Endothelial cell (in vitro differentiated cells): ENCODE measurements around the gene KRTAP1-4. TPM values are rescaled to one million over a fixed set of nuclear protein-coding genes. Genes with fewer than 3 reads are reported as not detected.
"Not testable (repeated sequence)": the region's sequence is repeated elsewhere in the genome, so short reads cannot be mapped to it uniquely, and the experiment has no call there.

Experiments
- DNase-seq: peaks from one replicate; pipeline ENCODE4 v3.0.0; 2021; ENCODE audit warnings: low spot score
- H3K27ac Mint-ChIP-seq: one replicate; pipeline ENCODE4 v1.8.0; 2021; ENCODE audit warnings: mixed read lengths, inconsistent platforms; ENCODE audit not compliant: unreplicated experiment
- H3K27me3 Mint-ChIP-seq: one replicate; pipeline ENCODE4 v1.8.0; 2021; ENCODE audit warnings: mild to moderate bottlenecking, moderate library complexity, mixed read lengths, inconsistent platforms; ENCODE audit not compliant: unreplicated experiment
- H3K36me3 Mint-ChIP-seq: one replicate; pipeline ENCODE4 v1.8.0; 2021; ENCODE audit warnings: mild to moderate bottlenecking, low read depth, mixed read lengths, inconsistent platforms; ENCODE audit not compliant: unreplicated experiment
- H3K4me1 Mint-ChIP-seq: one replicate; pipeline ENCODE4 v1.8.0; 2021; ENCODE audit warnings: mild to moderate bottlenecking, mixed read lengths, inconsistent platforms; ENCODE audit not compliant: unreplicated experiment
- H3K4me3 Mint-ChIP-seq: one replicate; pipeline ENCODE4 v1.8.0; 2021; ENCODE audit warnings: mild to moderate bottlenecking, mixed read lengths, inconsistent platforms; ENCODE audit not compliant: unreplicated experiment
- H3K9me3 Mint-ChIP-seq: one replicate; pipeline ENCODE4 v1.8.0; 2021; ENCODE audit warnings: mixed read lengths, inconsistent platforms; ENCODE audit not compliant: unreplicated experiment
- total RNA-seq: library from RNA; stranded (reverse); fragmentation: NEBNext Ultra II Directional; extraction: Animal tissue kit (Norgen Biotek cat#: 25700); gene quantifications from one replicate; pipeline ENCODE4 v1.2.1, GENCODE V29; 2021; ENCODE audit not compliant: unreplicated experiment
- TF ChIP-seq, protein P1 (sequence below): fragments of 200-600 bp; sonication (generic); IDR thresholded peaks from one replicate; pipeline ENCODE4 v1.5.0; 2021; ENCODE audit warnings: antibody characterized with exemption; ENCODE audit not compliant: unreplicated experiment

Gene KRTAP1-4
- total RNA-seq, 1 donor from 2014 or later = not detected

GRCh38 chr17:41042953-41043352, 13.0 kb upstream of the KRTAP1-4 start:
- Mint-ChIP-seq H3K27ac (no peak overlapping the region), H3K4me1 (no peaks in the 10 kb centered on the region), H3K4me3 (no peak overlapping the region), H3K9me3 (no peaks in the 10 kb centered on the region), H3K36me3 (no peaks in the 10 kb centered on the region), H3K27me3 (peaks cover 3% of the 10 kb centered on the region)
- TF ChIP-seq, protein P1, sequence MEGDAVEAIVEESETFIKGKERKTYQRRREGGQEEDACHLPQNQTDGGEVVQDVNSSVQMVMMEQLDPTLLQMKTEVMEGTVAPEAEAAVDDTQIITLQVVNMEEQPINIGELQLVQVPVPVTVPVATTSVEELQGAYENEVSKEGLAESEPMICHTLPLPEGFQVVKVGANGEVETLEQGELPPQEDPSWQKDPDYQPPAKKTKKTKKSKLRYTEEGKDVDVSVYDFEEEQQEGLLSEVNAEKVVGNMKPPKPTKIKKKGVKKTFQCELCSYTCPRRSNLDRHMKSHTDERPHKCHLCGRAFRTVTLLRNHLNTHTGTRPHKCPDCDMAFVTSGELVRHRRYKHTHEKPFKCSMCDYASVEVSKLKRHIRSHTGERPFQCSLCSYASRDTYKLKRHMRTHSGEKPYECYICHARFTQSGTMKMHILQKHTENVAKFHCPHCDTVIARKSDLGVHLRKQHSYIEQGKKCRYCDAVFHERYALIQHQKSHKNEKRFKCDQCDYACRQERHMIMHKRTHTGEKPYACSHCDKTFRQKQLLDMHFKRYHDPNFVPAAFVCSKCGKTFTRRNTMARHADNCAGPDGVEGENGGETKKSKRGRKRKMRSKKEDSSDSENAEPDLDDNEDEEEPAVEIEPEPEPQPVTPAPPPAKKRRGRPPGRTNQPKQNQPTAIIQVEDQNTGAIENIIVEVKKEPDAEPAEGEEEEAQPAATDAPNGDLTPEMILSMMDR = no peak
- DNase-seq = no peak

GRCh38 chr17:41040783-41041571, 11.0 kb upstream of the KRTAP1-4 start, which contains the start of gene KRTAP1-1:
KRTAP1-1 (minus strand) TSS chr17:41041450; CDS start chr17:41041397, 53 bp downstream.
- not testable (repeated sequence) for DNase-seq, H3K36me3 Mint-ChIP-seq, H3K4me3 Mint-ChIP-seq, H3K27ac Mint-ChIP-seq, H3K9me3 Mint-ChIP-seq, H3K4me1 Mint-ChIP-seq, H3K27me3 Mint-ChIP-seq

DNA sequence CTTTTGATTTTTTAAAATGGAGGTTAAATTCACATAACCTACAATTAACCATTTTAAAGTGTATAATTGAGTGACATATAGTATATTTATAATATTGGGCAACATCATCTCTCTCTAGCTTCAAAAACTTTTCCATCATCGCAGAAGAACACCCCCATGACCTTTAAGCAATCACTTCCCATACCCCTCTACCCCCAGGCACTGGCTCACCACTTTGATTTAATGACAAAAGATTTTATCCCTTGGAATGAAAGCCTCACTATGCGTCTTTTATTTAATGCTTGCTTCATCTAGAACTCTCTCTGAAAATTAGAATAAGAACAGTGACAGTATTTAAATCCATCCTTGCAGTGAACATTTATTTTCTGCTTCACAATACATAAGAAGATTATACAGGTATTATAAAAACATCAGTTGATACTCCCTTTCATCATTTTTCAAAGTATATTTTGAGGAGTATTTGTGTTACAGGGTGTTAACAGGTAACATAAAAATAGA, 7.9 kb upstream of the KRTAP1-4 start:
- no peaks in the 10 kb centered on the region for H3K4me1 Mint-ChIP-seq
- no peaks in the 10 kb centered on the region for H3K9me3 Mint-ChIP-seq
- peaks cover 3% of the 10 kb centered on the region for H3K27me3 Mint-ChIP-seq
- no peaks in the 10 kb centered on the region for H3K36me3 Mint-ChIP-seq
- H3K4me3 Mint-ChIP-seq = no peak overlapping the region
- no peak for DNase-seq
- H3K27ac Mint-ChIP-seq = no peak overlapping the region
- TF ChIP-seq, protein P1 = no peak

- not testable (repeated sequence) for H3K4me1 Mint-ChIP-seq, H3K9me3 Mint-ChIP-seq, DNase-seq, H3K27ac Mint-ChIP-seq, H3K4me3 Mint-ChIP-seq, H3K27me3 Mint-ChIP-seq, H3K36me3 Mint-ChIP-seq
Observed at GRCh38 chr17:41034346-41034935, 4.4 kb upstream of the KRTAP1-4 start, which contains the start of gene KRTAP1-3. KRTAP1-3 (minus strand) TSS chr17:41034874; CDS start chr17:41034821, 53 bp downstream.

DNA sequence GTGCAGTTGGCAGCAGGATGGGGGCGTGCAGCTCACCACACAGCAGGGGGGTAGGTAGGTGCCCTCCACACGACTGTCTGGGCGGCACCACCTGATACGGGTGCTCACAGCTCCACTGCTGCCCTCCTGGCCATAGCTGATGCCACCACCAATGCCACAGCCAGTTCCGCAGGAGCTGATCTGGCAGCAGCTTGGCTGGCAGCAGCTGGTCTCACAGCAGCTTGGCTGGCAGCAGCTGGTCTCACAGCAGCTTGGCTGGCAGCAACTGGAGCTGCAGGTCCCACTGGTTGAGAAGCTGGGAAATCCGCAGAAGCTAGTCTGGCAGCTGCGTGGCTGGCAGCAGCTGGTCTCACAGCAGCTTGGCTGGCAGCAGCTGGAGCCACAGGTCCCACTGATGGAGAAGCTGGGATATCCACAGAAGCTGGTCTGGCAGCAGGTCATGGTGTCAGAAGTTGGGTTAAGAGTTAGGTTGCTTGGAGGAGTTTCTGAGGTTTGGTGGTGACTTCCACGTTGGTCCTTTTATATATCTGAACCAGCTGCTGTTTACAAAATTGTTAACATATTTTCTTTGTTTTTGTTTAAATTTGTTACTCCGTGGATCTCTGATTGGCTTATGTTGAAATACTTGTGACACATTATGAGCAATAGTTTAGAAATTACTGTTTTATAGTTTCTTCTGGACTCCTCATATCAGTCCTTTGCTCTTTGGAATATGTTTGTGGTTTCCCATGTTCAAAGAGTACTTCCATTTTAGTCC, 3.1 kb downstream of the KRTAP1-4 start, which contains the start of gene KRTAP1-5:
TSS of gene KRTAP1-5 (minus strand) at position 494 of the 757 bp plus-strand sequence. CDS start at position 441, 53 bp downstream.
- no peak within 1 kb of the TSS for H3K4me3 Mint-ChIP-seq
- TF ChIP-seq, protein P1 = no peak
- no peak for DNase-seq
- no peaks in the 10 kb centered on the region for H3K9me3 Mint-ChIP-seq
- no peaks in the 10 kb centered on the region for H3K4me1 Mint-ChIP-seq
- no peak within 1 kb of the TSS for H3K27ac Mint-ChIP-seq
- no peaks in the 10 kb centered on the region for H3K27me3 Mint-ChIP-seq
- H3K36me3 Mint-ChIP-seq = no peaks in the 10 kb centered on the region
